Kasumi-1 (cell line): ENCODE data around the gene TMEFF1.

ENCODE experiments used
- DNase-seq, 2 experiments: peaks; one replicate each; lab custom pipeline; 2025; lab: John Stamatoyannopoulos, UW

The TMEFF1 gene

DNA sequence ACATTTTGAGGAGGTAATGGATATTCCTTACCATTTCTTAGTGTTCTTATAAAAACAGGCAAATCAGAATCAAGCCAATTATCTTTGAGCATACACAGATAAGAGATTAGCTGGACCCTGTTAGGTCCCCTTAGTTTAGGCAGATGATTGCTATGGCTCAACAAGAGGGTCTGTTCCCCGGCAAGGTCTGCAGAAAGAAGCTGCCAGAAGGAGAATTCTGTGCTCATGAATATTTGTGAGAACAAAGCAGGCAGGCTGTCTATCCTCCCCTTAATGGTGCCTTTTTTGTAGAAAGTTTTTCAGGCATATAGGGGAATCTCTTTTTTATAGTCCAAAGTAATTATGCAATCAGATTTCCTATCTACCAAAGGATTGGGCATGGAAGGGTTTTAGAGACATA lies 132.5 kb downstream of the TMEFF1 start:
- no peak for DNase-seq

DNA sequence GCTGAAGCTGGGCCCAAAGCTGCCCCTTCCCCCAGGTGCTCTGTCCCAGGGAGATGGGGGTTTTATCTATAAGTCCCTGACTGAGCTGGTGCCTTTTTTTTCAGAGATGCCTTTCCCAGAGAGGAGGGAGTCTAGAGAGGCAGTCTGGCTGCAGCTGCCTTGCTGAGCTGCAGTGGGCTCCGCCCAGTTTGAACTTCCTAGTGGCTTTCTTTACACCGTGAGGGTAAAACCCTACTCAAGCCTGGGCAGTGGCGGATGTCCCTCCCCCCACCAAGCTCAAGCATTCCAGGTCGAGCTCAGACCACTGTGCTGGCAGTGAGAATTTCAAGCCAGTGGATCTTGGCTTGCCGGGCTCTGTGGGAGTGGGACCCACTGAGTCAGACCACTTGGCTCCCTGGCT lies 146.2 kb downstream of the TMEFF1 start:
- no peak for DNase-seq

DNA sequence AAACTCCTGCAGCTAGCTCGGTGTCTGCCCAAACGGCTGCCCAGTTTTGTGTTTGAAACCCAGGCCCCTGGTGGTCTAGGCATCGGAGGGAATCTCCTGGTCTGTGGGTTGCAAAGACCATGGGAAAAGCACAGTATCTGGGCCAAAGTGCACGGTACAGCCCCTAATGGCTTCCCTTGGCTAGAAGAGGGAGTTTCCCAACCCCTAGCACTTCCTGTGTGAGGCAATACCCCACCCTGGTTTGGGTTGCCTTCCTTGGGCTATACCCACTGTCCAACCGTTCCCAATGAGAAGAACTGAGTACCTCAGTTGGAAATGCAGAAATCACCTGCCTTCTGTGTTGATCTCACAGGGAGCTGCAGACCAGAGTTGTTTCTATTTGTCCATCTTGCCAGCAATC lies 146.7 kb downstream of the TMEFF1 start:
- no peak for DNase-seq

DNA sequence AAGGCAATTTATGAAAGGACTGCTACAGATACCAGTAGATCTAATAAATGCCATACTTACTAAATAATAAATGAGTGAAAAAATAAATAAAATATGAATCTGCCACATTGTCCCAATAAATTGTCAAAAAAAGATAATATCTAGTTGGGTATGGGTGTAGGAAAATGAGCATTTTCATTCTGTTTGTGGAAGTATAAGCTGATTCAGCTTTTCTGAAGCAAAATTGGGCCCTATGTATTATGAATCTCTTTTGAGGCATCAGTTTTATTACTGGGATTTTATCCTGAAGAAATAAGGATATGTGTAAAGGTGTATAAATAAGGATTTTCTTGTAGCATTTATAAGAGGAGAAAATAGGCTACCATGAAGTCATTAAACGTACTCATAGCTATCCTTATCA lies 151.0 kb downstream of the TMEFF1 start:
- no peak for DNase-seq

DNA sequence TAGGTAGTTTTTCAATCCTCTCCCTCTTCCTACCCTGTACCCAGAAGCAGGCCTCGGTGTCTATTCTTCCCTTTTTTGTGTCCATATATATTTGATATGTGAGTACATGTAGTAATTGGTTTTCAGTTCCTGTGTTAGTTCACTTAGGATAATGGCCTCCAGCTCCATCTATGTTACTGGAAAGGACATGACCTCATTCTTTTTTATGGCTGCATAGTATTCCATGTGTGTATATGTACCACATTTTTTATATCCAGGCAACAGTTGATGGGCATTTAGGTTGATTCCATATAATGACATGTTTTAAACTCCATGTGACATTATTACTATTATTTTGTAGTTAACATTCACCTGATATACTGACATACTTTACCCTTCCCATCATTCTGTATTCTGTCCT lies 154.0 kb downstream of the TMEFF1 start:
- no peak for DNase-seq
